Measurements from ENCODE around the gene LCE2B.

The LCE2B gene

DNA sequence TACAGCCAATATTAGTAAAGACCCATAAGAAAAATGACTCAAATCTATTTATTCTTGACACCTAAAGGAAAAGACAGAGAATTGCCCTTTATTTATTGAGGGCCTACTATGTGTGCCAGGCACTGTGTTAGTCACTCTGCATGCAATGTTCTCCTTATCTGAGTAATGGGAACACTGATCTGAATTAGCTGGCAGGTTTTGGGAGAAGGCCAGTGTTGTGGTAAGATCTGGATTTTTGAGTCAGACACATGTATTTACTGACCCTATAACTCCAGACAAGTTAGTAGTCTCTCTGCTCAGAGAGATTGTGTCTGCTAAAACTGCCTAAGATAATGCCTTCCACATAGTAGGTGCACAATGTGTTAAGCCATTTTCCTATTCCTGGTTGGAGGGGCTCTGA is 39.3 kb downstream of the LCE2B start:
- TF ChIP-seq, protein P1, sequence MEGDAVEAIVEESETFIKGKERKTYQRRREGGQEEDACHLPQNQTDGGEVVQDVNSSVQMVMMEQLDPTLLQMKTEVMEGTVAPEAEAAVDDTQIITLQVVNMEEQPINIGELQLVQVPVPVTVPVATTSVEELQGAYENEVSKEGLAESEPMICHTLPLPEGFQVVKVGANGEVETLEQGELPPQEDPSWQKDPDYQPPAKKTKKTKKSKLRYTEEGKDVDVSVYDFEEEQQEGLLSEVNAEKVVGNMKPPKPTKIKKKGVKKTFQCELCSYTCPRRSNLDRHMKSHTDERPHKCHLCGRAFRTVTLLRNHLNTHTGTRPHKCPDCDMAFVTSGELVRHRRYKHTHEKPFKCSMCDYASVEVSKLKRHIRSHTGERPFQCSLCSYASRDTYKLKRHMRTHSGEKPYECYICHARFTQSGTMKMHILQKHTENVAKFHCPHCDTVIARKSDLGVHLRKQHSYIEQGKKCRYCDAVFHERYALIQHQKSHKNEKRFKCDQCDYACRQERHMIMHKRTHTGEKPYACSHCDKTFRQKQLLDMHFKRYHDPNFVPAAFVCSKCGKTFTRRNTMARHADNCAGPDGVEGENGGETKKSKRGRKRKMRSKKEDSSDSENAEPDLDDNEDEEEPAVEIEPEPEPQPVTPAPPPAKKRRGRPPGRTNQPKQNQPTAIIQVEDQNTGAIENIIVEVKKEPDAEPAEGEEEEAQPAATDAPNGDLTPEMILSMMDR (IDR thresholded peaks at IDR 0.05; ENCODE audit: low read depth, low read length, missing control alignments): no peak
- H3K4me3 ChIP-seq (replicated peaks; ENCODE audit: low read depth, low read length): no peak overlapping the region
- no peak for DNase-seq (ENCODE audit: extremely low read depth, low read depth)

DNA sequence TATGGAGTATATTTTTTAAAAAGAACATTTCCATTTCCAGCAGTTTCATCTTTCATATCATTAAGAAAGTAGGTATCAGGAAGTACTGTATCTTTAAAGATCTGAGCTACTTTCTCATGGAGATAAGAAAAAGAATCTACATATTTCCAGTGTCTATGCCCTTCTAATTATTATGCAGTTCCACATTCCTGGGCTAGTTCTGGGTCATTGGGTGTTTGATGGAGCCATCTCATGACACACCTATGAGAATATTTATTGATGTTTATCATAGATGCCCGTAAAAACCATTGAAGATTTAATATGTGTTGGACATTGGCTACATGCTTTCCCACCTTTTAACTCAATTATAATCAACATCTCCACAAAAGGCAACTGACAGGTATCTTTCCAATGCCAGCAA is 43.1 kb downstream of the LCE2B start:
- no peak for DNase-seq (ENCODE audit: extremely low read depth, low read depth)
- TF ChIP-seq, protein P1 (IDR thresholded peaks at IDR 0.05; ENCODE audit: low read depth, low read length, missing control alignments): no peak
- H3K4me3 ChIP-seq (replicated peaks; ENCODE audit: low read depth, low read length): no peak overlapping the region

DNA sequence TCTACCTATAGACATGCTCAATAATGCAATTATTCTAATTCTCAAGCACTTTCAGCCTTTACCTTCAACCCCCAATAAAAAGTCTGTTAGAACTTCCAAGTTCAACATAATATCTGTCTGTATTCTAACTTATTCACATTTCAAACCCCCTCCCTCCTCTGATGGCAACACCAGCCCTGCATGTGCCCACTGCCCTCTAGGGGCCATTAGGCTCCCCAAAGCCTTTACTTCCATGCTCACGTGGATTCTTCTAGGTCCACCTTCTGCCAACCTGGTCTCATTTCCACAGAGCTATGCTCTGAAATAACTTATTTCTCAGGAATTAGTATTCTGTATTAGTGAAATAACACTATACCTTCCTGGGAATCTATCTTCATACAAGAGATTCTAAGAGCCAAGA is 49.7 kb downstream of the LCE2B start:
- DNase-seq (ENCODE audit: extremely low read depth, low read depth): no peak
- H3K4me3 ChIP-seq (replicated peaks; ENCODE audit: low read depth, low read length): no peak overlapping the region
- TF ChIP-seq, protein P1 (IDR thresholded peaks at IDR 0.05; ENCODE audit: low read depth, low read length, missing control alignments): no peak

All from HFF-Myc (cell line).